DMS53 (cell line): ENCODE measurements around the gene ADO.
"Not testable (repeated sequence)": the region's sequence is repeated elsewhere in the genome, so short reads cannot be mapped to it uniquely, and the experiment has no call there.

Source experiments
- DNase-seq: peaks from one replicate; lab custom pipeline; 2025; lab: John Stamatoyannopoulos, UW

ADO gene

GRCh38 chr10:62804356-62805230 lies at the start of gene ADO:
Gene ADO (plus strand): TSS chr10:62804720. CDS start chr10:62805060, 340 bp downstream.
- DNase-seq = peak; percentile 93

DNA sequence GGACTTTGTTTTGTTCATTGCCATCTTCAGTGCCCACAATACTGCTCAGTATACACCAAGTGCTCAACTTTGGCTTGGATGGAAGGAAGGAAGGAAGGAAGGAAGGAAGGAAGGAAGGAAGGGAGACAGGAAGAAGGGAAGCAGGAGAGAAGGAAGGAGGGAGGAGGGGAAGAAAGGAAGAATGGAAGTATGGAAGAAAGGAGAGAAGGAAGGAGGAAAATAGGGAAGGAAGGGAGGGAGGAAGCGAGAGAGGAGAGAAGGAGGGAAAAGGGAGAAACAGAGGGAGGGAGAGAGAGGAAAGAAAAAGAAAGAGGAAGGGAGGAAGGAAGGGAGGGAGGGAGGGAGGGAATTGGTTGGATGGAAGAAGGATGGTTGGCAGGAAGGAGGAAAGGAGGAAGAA lies 49.6 kb upstream of the ADO start:
- no peak for DNase-seq

GRCh38 chr10:62755662-62756653 lies 48.6 kb upstream of the ADO start:
- DNase-seq = no peak

DNA sequence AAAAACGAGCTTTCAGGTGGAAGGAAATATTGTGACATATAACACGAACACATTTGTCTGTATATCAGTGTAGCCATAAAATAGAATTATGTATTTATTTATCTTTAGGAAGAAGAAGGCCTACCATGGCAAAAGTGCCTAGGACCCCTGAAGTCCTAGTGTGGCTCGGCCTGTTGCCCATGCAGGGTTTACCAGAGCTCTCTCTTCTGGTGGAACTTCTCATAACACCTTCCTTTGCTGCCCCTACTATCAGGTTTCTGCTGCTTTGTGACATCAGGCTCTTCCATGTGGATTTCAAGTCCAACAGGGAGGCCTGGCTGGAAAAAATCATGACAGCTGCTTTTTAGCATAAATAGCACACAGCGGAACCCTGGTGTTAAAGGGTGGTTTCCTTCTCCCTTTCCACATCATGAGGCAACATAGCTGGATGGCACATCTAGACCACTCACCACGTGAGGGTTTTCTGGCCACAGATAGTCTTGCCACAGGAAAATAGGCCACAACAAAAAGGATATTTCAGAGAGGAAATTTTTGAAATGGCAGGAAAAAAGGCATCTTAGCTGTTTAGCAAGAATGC lies 44.8 kb upstream of the ADO start:
- DNase-seq = no peak

DNA sequence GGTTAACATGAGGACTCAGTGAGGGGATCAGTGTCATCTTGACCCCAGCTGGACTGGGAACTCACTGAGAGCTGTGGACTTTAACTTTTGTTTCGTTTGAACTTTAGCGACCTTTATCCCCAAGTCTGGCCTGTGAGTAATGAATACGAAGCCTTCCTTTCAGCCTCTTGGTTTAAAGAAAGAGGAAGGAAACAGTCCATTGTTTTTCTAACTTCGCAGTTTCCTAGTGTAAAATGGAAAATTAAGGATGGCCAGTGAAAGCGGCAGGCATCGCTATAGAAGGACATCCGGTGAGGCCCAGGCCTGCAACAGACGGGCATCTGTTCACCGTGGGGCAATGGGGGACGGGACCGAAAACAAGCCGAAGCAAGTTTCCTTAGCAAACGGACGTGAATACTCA lies 44.1 kb upstream of the ADO start:
- no peak for DNase-seq

- DNase-seq = peak; percentile 28
Observed at GRCh38 chr10:62761115-62761514, 43.4 kb upstream of the ADO start.

GRCh38 chr10:62763155-62763554 lies 41.4 kb upstream of the ADO start:
- DNase-seq = no peak

DNA sequence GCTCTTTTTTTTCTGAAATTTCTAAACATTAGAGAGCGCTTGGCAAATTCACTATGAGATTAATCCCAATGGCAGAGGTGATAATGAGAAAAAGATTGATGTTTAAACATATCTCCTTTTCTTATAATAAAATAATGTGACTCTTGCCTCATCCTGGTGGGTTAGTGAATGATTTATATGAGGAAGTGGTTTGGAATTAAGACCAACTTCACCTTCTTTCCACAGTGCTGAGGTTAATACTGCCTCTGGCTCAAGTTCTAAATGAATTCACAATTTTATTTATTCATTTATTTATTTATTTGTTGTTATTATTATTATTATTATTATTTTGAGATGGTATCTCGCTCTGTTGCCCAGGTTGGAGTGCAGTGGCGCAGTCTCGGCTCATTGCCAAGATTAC lies 40.5 kb upstream of the ADO start:
- no peak for DNase-seq

DNA sequence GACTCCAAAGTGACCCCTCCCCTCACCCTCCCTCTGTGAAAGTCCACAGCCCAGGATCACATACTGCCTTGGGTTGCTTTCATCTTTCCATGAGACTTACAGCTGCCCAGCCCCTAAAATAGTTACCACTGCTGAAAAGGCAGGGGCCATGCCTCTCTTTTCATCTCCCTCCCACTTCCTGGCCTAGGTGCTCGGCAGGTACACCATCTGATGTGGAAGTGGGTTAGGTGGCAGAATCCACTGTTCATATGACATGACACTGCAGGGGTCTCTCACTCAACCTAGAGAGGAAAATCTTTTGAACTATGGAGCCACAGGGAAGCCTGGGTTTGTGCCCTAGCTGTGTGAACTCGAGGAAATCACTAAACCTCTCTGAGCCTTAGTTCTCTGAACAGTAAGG lies 38.8 kb upstream of the ADO start:
- DNase-seq = no peak

- no peak for DNase-seq
Observed at GRCh38 chr10:62766386-62766785, 38.1 kb upstream of the ADO start.

DNA sequence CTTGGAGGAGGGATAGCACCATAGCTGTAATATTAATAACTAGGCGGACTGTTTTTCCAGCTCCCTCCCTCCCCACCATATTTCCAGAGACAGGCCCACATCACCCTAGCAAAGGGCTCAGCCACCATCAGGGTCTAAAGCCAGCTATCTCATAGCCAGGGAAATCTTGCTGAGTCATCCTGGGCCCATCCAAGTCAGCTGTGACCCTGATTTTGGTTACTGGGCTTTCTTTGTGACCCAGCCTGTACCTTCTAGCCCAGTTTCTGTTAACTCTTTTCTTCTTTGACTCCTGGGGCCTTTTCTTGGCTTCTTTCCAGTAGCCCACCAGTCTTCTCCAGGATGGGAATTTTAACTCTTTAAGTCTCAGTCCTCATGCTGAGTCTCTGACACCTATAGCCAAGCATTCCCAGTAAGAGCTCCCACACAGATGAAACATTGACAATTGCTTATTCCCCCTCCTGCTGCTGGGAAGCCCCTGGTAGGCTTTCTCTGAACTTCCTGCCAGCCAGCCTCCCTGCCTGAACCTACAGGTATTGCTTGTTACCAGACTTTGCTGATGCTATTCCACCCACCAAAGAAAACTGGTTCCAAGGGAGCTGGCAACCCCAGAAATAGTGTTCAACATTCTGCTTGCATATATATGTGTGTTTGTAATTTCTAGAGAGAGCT lies 34.8 kb upstream of the ADO start:
- peak; percentile 52 for DNase-seq

- no peak for DNase-seq
Observed at GRCh38 chr10:62772186-62772974, 32.1 kb upstream of the ADO start.

GRCh38 chr10:62778125-62778524 lies 26.4 kb upstream of the ADO start:
- DNase-seq = no peak

DNA sequence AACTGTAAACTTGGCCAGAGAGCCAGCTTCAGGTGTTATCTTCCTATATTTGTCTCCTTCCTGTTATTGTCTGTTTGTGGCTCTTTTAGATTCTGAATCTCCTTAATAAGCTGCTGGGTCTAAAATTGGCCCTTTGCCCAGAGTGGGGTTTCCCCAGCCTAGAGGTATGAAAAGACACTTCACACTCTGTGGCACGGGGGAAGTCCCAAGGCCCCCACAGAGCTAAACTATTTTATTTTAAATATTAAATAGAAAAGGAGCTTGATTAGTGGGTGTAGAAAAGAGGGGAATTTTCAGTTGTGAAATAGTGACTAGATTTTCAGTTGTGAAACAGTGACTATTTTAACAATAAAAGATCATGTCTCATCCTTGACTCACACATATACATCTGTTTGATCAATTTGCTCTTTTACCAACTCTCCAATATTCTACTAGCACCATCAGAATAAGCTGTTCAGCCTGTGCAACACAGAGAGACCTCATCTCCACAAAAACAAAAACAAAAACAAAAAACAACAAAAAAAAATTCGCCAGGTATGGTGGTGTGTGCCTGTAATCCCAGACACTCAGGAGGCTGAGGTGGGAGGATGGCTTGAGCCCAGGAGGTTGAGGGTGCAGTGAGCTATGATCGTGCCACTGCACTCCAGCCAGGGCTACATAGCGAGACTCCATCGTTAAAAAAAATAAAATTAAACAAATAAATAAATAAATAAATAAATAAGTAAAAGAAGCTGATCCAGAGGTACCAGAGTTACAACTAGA lies 24.9 kb upstream of the ADO start:
- DNase-seq = peak; percentile 5

DNA sequence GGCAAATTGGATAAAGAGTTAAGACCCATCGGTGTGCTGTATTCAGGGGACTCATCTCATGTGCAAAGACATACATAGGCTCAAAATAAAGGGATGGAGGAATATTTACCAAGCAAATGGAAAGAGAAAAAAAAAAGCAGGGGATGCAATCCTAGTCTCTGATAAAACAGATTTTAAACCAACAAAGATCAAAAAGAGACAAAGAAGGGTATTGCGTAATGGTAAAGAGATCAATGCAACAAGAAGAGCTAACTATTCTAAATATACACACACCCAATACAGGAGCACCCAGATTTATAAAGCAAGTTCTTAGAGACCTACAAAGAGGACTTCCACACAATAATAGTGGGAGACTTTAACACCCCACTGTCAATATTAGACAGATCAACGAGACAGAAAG lies 20.0 kb upstream of the ADO start:
- not testable (repeated sequence) for DNase-seq

GRCh38 chr10:62788285-62788684 lies 16.2 kb upstream of the ADO start:
- not testable (repeated sequence) for DNase-seq

DNA sequence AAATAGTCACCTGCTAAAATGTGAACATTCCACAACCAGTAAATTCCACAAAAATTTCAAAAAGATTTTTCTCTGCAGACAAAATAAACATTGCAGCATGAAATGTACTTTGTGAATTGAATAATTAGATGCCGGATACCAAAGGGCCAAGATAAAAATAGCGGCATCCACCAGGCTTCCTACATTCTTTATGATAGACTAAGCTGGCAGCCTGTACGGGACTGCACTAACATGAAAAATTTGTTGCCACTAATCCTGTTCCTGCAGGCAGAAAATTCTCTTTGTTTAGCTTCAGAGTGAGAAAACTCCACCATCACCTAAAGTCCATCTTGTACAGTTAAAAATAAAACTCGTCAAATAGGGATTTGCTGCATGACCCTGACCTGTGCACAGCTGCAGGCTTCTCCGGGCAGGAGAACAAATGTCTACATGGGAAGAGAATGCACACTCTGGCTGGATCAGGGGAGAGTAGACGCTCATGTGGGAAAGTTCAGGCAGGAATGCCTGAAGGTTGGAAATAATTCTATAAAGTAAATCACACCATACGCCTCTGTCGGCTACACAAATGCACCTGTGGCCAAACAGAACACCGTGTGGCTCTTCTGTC lies 15.6 kb upstream of the ADO start:
- no peak for DNase-seq

- no peak for DNase-seq
Observed at GRCh38 chr10:62790019-62790555, 14.4 kb upstream of the ADO start.

DNA sequence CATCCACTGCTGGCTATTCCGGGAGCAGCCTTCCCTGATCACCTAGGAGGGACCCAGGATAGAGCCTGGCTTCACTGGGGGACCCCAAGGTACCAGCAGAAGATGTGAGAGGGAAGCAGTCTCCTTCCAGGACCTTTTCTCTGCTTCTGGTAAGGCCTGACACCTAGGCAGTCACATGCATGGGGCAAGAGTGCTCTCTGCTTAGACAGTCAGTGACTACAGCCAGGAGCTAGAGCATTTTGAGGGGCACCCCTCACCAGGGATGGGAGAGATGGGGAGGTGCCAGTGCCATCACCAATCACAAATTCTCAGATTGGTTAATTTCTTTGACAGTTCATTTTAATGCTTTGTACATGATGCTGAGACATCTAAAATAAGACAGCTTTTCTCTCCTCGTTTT lies 13.9 kb upstream of the ADO start:
- no peak for DNase-seq

DNA sequence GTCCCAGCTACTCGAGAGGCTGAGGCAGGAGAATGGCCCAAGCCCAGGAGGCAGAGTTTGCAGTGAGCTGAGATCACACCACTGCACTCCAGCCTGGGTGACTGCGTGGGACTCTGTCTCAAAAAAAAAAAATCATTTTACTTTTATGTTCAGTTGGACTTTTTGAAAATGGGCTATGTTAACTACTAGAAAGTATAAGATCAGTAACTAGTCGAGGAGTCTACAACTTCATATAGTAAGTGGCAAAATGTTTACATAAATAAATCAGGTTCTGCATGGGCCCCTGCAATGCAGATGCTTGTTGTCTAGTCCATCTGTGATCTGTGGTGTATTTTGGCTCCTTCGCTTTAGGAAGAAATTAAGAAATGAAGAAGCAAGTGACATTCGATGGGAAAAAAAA lies 12.3 kb upstream of the ADO start:
- no peak for DNase-seq
